DMS79 (cell line): ENCODE results near the gene NKX2-2.
"Not testable (repeated sequence)": the region's sequence is repeated elsewhere in the genome, so short reads cannot be mapped to it uniquely, and the experiment has no call there.

Experiments
- DNase-seq: peaks from one replicate; lab custom pipeline; 2025; lab: John Stamatoyannopoulos, UW

NKX2-2 gene

DNA sequence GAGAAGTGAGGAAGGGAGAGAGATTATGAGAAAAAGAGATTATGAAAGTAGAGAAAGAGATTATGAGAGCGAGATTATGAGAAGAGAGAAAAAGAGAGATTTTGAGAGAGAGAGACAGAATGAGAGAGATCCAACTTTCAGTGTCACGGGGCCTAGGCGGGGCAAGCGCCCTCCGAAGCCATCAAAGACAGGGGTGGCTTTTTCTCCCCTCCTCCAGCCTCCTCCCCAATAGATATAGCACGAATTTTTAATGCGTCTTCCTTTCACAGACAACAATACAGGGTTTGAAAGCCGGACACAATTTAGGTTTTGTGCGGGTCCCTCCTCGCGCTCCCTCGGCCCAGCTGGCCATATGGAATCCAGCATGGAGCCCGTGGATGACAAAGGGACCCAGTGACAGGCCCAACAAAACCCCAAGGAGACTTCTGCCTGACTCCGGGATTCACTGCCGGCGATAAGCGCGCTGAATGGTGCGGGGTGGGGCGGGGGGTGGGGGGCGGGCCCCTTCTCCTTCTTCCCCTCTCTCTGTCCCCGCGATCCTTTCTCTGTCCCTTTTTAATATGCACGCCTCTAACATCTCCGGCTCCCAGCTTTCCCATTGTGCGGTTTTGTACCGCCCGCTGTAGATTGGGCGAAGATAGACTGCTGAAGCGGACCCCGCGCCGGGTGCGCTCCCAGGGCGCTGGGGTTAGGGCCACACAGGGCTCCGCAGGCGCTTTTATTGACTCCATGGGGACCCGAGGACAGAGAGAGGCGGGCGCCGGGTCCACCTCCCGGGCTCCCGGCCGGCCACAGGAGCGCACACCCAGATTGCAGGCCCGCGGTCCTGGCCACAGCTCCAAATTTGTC is 5.4 kb downstream of the NKX2-2 start:
- DNase-seq = no peak

DNA sequence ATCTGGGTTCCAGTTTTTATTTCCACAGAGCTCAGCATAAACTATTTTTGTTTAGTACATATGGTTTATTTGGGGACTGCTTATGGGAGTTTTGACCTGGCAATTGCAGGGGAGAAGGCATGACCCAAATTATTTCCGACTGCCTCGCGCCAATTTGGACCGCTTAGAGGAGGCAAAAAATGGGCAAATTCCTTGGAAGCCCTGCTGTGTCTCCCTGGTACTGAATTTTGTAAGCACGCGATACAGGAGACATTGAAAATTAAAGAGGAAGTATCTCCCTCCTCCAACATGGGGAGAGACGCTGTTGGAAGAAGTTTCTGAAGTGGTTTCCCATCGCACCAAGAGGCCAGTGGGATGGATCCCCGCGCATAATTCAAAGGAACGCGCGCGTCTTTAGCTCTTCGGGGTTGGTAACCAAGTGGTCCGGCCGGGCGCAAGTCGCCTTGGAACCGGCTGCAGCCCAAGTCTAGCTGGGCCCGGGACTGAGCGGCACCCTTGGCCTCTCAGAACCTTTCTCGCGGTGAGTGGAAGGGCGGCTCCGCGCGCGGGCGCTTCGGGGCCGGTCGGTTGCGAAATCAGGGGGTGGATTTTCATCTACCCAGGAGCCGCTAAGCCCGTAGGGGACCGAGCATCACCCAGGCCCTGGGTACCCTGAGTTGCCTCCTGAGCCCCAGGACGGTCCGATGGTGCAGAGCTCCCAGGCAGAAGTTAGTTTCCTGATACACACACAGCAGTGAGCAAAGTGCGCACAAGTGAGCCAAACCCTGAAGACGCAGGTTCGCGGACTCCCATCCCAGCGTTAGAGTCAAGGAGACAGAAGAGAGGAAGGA is 6.2 kb downstream of the NKX2-2 start:
- no peak for DNase-seq

- no peak for DNase-seq
These were observed 7.9 kb downstream of the NKX2-2 start for GRCh38 chr20:21505810-21506530.

GRCh38 chr20:21505161-21505809 is 8.6 kb downstream of the NKX2-2 start:
- no peak for DNase-seq

DNA sequence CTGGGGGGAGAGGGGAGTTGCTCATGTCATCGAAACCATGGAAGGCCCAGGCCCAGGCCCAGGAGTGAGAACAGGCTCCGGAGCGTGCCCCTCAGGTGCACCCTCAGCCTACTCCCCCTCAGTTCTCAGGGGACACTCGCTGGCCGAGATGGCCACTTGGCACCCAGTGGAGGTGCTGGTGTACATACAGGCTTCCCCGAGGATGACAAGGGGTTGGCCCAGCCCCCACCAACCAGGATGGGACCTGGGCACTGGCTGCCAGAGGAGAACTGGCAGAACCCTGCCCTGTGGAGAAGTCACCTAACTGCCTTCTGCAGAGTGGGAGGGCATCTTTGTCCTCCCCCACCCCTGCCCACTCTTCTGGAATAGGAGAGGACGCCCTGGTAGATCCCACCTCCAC is 9.5 kb downstream of the NKX2-2 start:
- no peak for DNase-seq

DNA sequence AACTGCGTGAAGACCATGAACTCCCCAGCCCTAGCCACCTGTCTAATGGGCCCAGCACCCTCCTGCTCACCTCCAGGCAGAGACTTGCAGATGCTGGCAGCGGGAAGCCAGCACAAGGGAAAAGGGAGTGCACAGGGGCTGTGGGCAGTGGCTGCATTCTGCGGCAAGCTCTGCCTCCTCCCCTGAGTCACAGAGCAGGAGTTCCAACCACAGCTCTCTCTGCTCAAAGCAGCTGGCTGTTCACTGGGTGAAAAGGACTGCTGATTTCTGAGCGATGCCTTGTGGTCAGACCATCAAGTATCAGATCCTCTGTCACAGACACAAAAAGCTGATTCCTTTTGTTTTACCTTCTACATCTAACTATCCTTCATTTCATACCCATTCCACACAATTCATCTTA is 10.5 kb downstream of the NKX2-2 start:
- no peak for DNase-seq

DNA sequence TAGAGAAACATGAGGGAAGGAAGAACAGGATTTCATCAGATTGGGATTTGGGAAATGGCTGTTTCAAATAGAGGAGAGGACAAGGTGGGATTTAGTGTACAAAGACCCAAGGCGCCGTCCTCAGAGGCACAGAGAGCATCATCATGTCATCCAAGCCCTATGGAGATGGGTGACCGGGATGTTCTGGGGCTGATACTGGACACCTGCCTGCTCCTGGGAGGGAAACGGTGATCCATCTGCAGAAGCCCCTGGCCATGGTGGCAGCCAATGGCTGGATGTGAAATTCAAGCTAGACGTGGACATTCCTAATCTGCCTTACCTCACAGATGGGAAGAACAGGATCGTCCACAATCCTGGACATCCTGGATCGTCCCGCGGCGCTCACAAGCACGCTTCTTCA is 12.7 kb downstream of the NKX2-2 start:
- DNase-seq = no peak

DNA sequence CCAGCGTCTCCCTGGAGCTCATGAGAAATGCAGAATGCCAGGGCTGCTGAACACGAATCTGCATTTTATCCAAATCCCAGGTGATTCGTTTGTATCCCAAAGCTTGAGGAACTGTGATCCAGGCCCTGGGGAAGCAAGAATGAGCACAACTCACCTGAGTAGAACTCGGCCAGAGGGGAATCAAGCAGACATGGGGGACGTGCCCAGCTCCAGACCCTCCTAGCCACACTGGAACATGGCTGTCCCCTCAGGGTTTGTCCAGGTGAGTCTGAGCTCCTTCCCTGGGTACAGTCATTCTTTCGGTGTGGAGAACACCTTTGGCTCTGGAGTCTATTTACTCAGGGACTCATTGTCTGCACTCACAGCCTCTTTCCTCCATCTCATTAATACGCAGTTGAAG is 13.3 kb downstream of the NKX2-2 start:
- DNase-seq = no peak

DNA sequence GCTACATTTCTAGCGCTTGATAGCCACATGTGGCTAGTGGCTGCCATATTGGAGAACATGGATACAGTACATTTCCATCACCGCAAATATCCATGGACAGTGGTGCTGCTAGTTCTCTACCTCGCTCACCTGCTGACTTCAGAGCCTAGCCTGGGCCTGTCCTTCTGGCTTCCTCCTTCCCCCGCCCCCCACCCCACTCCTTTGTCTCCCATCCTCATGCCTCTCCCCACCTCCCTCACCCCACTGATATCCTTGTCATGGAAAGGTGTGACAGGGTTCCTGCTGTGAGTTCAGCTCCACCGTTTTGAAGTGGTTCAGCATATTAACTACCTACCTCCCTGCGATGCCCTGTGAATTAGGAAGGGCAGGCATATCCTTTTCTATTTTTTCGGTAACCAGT is 14.2 kb downstream of the NKX2-2 start:
- DNase-seq = no peak

GRCh38 chr20:21498635-21499034 is 15.2 kb downstream of the NKX2-2 start:
- DNase-seq = no peak

DNA sequence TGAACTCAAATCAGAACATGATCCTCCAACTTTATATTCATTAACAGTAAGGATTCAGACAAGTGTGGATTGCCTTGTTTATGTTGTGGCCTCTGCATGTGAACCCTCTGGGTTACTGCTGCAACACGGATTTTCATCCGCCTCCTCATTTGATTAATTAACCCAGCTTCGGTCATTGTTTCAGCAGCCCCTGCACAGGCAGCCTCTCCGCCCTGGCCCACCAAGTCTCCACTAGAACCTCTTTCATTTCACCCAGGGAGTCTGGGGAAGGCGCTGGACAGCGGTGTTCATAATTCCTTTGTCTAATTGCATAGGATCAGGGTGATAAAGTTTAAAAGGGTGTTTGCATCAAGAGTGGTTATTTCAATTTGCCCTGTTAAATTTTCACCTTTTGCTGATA is 15.7 kb downstream of the NKX2-2 start:
- DNase-seq = no peak

GRCh38 chr20:21496452-21496851 is 17.4 kb downstream of the NKX2-2 start:
- DNase-seq = no peak

GRCh38 chr20:21493049-21493448 is 20.8 kb downstream of the NKX2-2 start:
- no peak for DNase-seq

DNA sequence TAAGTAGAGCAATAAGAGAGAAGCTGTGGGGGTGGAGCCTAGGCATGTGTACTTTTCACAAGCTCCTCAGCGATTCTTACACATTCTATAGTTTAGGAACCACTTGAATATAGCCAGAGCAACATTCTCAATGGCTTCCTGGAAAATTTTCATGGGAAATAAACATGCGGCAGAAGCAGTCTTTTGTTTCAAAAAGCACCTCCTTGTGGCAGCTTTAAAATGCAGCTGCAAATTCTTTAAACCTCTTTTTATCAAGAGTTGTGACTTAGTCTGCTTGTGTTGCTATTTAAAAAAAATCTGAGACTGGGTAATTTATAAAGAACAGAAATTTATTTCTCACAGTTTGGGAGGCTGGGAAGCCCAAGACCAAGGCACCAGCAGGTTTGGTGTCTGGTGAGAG is 23.8 kb downstream of the NKX2-2 start:
- no peak for DNase-seq

DNA sequence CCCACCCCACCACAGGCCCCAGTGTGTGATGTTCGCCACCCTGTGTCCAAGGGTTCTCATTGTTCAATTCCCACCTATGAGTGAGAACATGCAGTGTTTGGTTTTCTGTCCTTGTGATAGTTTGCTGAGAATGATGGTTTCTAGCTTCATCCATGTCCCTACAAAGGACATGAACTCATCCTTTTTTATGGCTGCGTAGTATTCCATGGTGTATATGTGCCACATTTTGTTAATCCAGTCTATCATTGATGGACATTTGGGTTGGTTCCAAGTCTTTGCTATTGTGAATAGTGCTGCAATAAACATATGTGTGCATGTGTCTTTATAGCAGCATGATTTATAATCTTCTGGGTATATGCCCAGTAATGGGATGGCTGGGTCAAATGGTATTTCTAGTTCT is 33.7 kb downstream of the NKX2-2 start:
- DNase-seq = not testable (repeated sequence)

DNA sequence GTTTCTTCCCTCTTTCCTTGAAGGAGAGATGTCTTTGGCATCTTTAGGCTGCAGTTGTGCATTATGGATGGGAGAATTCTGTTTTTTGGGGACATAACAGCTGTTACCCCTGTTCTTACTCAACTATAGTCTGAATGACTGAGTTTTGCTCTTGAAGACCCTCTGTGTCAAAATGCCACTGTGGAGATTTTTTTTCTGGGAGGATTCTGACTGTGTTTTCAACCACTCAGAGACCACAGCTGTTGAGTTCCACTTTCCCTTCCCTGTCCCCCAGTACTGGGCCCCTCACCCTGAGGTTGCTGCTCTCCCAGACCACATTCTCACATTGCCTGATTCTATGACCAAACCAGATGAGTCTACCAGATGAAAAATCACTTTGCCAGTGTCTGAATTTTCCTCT is 48.1 kb downstream of the NKX2-2 start:
- no peak for DNase-seq

- DNase-seq = no peak
These were observed 48.9 kb downstream of the NKX2-2 start for GRCh38 chr20:21464916-21465315.
